ENCODE results near the gene SRR.

DNA sequence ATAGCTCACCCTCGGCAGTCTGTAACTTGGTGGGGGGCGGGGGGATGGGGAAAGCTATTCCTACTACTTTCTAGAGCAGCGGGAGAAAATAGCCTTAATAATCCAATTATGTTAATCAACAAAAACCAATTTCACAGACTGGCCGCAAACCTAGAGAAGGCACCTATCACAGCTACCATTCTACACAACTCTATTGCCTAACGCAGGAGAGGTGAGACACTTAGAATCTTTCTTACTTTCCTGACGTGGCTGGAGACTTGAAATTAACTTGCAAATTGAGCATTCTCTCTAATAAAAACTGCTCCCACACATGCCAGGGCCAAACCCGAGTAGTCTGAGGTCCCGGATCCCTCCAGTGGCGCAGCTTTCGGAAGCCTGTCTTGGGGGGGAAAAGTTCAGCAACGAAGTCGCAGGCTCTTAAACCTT, 959 bp upstream of the SRR start:
- TF ChIP-seq, protein P1, sequence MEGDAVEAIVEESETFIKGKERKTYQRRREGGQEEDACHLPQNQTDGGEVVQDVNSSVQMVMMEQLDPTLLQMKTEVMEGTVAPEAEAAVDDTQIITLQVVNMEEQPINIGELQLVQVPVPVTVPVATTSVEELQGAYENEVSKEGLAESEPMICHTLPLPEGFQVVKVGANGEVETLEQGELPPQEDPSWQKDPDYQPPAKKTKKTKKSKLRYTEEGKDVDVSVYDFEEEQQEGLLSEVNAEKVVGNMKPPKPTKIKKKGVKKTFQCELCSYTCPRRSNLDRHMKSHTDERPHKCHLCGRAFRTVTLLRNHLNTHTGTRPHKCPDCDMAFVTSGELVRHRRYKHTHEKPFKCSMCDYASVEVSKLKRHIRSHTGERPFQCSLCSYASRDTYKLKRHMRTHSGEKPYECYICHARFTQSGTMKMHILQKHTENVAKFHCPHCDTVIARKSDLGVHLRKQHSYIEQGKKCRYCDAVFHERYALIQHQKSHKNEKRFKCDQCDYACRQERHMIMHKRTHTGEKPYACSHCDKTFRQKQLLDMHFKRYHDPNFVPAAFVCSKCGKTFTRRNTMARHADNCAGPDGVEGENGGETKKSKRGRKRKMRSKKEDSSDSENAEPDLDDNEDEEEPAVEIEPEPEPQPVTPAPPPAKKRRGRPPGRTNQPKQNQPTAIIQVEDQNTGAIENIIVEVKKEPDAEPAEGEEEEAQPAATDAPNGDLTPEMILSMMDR (conservative IDR thresholded peaks at IDR 0.05): no peak
- TF ChIP-seq ZFX (IDR thresholded peaks at IDR 0.05): no peak
